K562 (cell line): ENCODE data around the gene NSG2. TPM values are rescaled to one million over a fixed set of nuclear protein-coding genes. Genes with fewer than 3 reads are reported as not detected.

Experiments used
- ATAC-seq: fragments of 200-7000 bp; cut with Tn5 transposase; 3 replicates; pipeline ENCODE4 v1.9.1; 2020; ENCODE audit warnings: moderate library complexity
- BruUV-seq: library from RNA; stranded (reverse); fragments of 400-500 nt; replicated peaks from 2 replicates; lab custom pipeline; 2021; lab: Mats Ljungman, UMichigan
- CTCF ChIA-PET: fragments of 300-600 bp; formaldehyde crosslinking; extraction: SDS; loops from one replicate; lab custom pipeline; 2021; ENCODE audit warnings: low intra/inter-chr PET ratio; lab: Yijun Ruan, JAX
- POLR2A ChIA-PET: fragments of 300-600, 350-650 bp; sonication (Branson Sonifier 250); formaldehyde crosslinking; extraction: SDS; loops from one replicate; lab custom pipeline; 2021; ENCODE audit warnings: antibody characterized with exemption, inconsistent platforms; lab: Yijun Ruan, JAX
- DNase-seq, 4 experiments: peaks; one replicate each; pipeline versions ENCODE4 v3.0.0 to v3.0.0-alpha.2; 2011 to 2018; ENCODE audit warnings: low spot score in 3 of 4, mixed read lengths in 3 of 4; ENCODE audit errors: extremely low read depth in 1 of 4
- FAIRE-seq: peaks from 2 replicates; lab custom pipeline; 2011; peaks lifted over from hg19 to GRCh38; lab: Jason Lieb, UNC
- H2AFZ ChIP-seq: 2 replicates; pipeline ENCODE4 v1.6.0; 2011; ENCODE audit warnings: low read depth, low read length, control low read depth, inconsistent platforms
- H3K27ac ChIP-seq: fragments of 200-600 bp; 3 replicates; pipeline ENCODE4 v1.8.0; 2011; ENCODE audit warnings: low read depth, mild to moderate bottlenecking, control low read depth, inconsistent platforms, low read length, moderate library complexity, mixed read lengths; ENCODE audit errors: extremely low read depth
- H3K27me3 ChIP-seq, 2 experiments: fragments of 300-600 bp in 1 of 2; 2 replicates in 1 of 2; 3 replicates in 1 of 2; pipeline versions ENCODE4 v1.6.0 to v1.8.0; 2011; ENCODE audit warnings: inconsistent platforms in 2 of 2, low read length in 2 of 2, mild to moderate bottlenecking in 1 of 2, mixed read lengths in 1 of 2, moderate library complexity in 1 of 2; ENCODE audit not compliant: control insufficient read depth in 2 of 2, insufficient read depth in 2 of 2
- H3K36me3 ChIP-seq: fragments of 300-600 bp; 3 replicates; pipeline ENCODE4 v1.8.0; 2011; ENCODE audit warnings: mild to moderate bottlenecking, low read length, inconsistent platforms; ENCODE audit not compliant: control insufficient read depth, insufficient read depth
- H3K4me1 ChIP-seq, 2 experiments: fragments of 200-600 bp in 1 of 2; replicated peaks in 1 of 2; 2 replicates in 1 of 2; 3 replicates in 1 of 2; pipeline versions ENCODE4 v1.5.1 to v1.8.0; 2011; ENCODE audit warnings: inconsistent platforms in 2 of 2, low read length in 2 of 2, mild to moderate bottlenecking in 1 of 2, mixed read lengths in 1 of 2, moderate library complexity in 1 of 2; ENCODE audit not compliant: control insufficient read depth in 2 of 2, insufficient read depth in 2 of 2
- H3K4me2 ChIP-seq: 2 replicates; pipeline ENCODE4 v1.6.1; 2011; ENCODE audit warnings: low read length, control low read depth, inconsistent platforms, mixed read lengths; ENCODE audit not compliant: insufficient read depth
- H3K4me3 ChIP-seq: fragments of 200-600 bp; sonication (generic), shearing (Covaris generic); 2 replicates; pipeline ENCODE4 v1.5.1; 2016; ENCODE audit warnings: control low read depth, inconsistent platforms
- H3K79me2 ChIP-seq: fragments of 200-600 bp; 3 replicates; pipeline ENCODE4 v1.8.0; 2011; ENCODE audit warnings: low read length, inconsistent platforms; ENCODE audit not compliant: control insufficient read depth, insufficient read depth
- H3K9ac ChIP-seq, 2 experiments: 2 replicates each; pipeline versions ENCODE4 v1.6.0 to v1.6.1; 2011; ENCODE audit warnings: low read depth in 2 of 2, low read length in 2 of 2, control low read depth in 1 of 2, inconsistent platforms in 1 of 2, mild to moderate bottlenecking in 1 of 2, mixed read lengths in 1 of 2; ENCODE audit not compliant: insufficient read depth in 1 of 2
- H3K9me1 ChIP-seq: one replicate; pipeline ENCODE4 v1.6.0; 2011; ENCODE audit warnings: inconsistent platforms, mild to moderate bottlenecking, low read length, moderate library complexity; ENCODE audit not compliant: control insufficient read depth, insufficient read depth
- H3K9me3 ChIP-seq: replicated peaks from 2 replicates; pipeline ENCODE4 v1.5.1; 2011; ENCODE audit warnings: low read depth, low read length, inconsistent platforms; ENCODE audit not compliant: control insufficient read depth, insufficient read depth
- H4K20me1 ChIP-seq: replicated peaks from 2 replicates; pipeline ENCODE4 v1.6.1; 2011; ENCODE audit warnings: low read length, inconsistent platforms, mixed read lengths; ENCODE audit not compliant: control insufficient read depth, insufficient read depth
- SP1 ChIP-seq: sonication (generic); formaldehyde crosslinking; IDR thresholded peaks from 2 replicates; pipeline ENCODE4 v1.8.1; 2022; ENCODE audit warnings: mild to moderate bottlenecking, missing genetic modification reagents
- WGBS: fragments of 100-300 bp; shearing (Covaris generic); methylation state at CpG from one replicate; pipeline ENCODE4 v1.1.6; 2016; ENCODE audit warnings: low coverage, mixed read lengths; ENCODE audit not compliant: insufficient coverage; ENCODE audit errors: missing lambda C conversion rate; 5-methylcytosine and 5-hydroxymethylcytosine counted together
- in situ Hi-C: fragments of 300-500 bp; cut with MboI; formaldehyde crosslinking; loops from 4 replicates; pipeline ENCODE4 v1.15.0; 2018; ENCODE audit warnings: inconsistent platforms, mixed read lengths
- intact Hi-C: fragments of 100-400 bp; cut with micrococcal nuclease; formaldehyde crosslinking; loops from 2 replicates; pipeline ENCODE4 v1.14.2; 2022
- polyA plus RNA-seq, 8 experiments: library from polyadenylated mRNA; depleted of rRNA in 4 of 8; stranded (reverse) in 5 of 8; unstranded in 3 of 8; fragments of >200 nt; fragmentation: Nextera tagmentation in 2 of 8; fragmentation: Illumina TruSeq in 1 of 8; extraction: Ambion mirVana in 2 of 8; extraction: Trizol in 1 of 8; gene quantifications; 2 replicates each; pipeline versions ENCODE4 v1.2.1 to v1.2.3, GENCODE V29; 2011 to 2014; ENCODE audit warnings: inconsistent platforms in 1 of 8, missing spikeins in 1 of 8
- total RNA-seq, 7 experiments: library from RNA; depleted of rRNA in 6 of 7; stranded (reverse); fragments of >200 nt in 6 of 7; fragmentation: Illumina TruSeq in 2 of 7; extraction: Trizol in 2 of 7; gene quantifications; 2 replicates each; pipeline versions ENCODE4 v1.2.1 to v1.2.3, GENCODE V29; 2011 to 2021; ENCODE audit warnings: low replicate concordance in 1 of 7
- TF ChIP-seq, protein P1 (sequence below): fragments of 250-450 bp; sonication (Bioruptor Pico); IDR thresholded peaks from 2 replicates; pipeline ENCODE4 v1.5.0; 2021
- TF ChIP-seq, protein P2 (sequence below): sonication (generic); formaldehyde crosslinking; IDR thresholded peaks from 2 replicates; pipeline ENCODE4 v1.8.0; 2022; ENCODE audit warnings: mild to moderate bottlenecking, missing genetic modification reagents

Gene NSG2
- total and polyA plus RNA-seq, 9 of the 15 experiments (the other 6 are each of a cell fraction or from before 2014, with no cell fraction given): not detected

DNA sequence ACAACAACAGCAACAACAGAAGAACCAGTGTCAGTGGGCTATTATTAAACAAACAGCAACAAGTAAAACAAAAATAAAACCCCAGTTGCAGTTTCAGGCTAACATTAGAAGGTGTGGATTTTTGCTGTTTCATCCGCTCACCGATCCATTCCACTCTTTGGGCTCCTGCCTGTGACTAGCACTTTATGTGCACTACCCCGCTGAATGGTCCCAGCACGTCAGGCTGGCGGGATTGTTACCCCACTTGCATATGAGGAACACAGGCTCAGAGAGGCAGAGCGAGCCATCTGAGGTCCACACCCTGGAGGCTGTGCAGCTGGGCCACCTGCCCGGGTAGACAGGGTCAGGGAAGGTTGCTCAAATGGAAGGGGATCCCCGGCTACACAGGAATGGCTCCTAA is 26.0 kb downstream of the NSG2 start:
- H3K9me3 ChIP-seq: no peaks in the 10 kb centered on the region
- BruUV-seq: no TSS peak
- no peaks in the 10 kb centered on the region for H3K9me1 ChIP-seq
- H3K27me3 ChIP-seq: peaks cover 3 to 42% of the 10 kb centered on the region in 2 experiments; a peak in 4 of 5 replicates
- intact Hi-C loops: no loop called here
- whole genome bisulfite sequencing: 0% methylated on average over 8 of the region's 8 CpGs
- FAIRE-seq: no peak
- no peak overlapping the region for H3K4me2 ChIP-seq
- TF ChIP-seq, protein P1, sequence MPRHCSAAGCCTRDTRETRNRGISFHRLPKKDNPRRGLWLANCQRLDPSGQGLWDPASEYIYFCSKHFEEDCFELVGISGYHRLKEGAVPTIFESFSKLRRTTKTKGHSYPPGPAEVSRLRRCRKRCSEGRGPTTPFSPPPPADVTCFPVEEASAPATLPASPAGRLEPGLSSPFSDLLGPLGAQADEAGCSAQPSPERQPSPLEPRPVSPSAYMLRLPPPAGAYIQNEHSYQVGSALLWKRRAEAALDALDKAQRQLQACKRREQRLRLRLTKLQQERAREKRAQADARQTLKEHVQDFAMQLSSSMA: no peak
- no peak for TF ChIP-seq SP1 (CRISPR knock-in tag)
- TF ChIP-seq, protein P2, sequence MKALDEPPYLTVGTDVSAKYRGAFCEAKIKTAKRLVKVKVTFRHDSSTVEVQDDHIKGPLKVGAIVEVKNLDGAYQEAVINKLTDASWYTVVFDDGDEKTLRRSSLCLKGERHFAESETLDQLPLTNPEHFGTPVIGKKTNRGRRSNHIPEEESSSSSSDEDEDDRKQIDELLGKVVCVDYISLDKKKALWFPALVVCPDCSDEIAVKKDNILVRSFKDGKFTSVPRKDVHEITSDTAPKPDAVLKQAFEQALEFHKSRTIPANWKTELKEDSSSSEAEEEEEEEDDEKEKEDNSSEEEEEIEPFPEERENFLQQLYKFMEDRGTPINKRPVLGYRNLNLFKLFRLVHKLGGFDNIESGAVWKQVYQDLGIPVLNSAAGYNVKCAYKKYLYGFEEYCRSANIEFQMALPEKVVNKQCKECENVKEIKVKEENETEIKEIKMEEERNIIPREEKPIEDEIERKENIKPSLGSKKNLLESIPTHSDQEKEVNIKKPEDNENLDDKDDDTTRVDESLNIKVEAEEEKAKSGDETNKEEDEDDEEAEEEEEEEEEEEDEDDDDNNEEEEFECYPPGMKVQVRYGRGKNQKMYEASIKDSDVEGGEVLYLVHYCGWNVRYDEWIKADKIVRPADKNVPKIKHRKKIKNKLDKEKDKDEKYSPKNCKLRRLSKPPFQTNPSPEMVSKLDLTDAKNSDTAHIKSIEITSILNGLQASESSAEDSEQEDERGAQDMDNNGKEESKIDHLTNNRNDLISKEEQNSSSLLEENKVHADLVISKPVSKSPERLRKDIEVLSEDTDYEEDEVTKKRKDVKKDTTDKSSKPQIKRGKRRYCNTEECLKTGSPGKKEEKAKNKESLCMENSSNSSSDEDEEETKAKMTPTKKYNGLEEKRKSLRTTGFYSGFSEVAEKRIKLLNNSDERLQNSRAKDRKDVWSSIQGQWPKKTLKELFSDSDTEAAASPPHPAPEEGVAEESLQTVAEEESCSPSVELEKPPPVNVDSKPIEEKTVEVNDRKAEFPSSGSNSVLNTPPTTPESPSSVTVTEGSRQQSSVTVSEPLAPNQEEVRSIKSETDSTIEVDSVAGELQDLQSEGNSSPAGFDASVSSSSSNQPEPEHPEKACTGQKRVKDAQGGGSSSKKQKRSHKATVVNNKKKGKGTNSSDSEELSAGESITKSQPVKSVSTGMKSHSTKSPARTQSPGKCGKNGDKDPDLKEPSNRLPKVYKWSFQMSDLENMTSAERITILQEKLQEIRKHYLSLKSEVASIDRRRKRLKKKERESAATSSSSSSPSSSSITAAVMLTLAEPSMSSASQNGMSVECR (CRISPR knock-in tag): no peak
- H4K20me1 ChIP-seq: no peaks in the 10 kb centered on the region
- ChIA-PET CTCF (no interaction called here), POLR2A (no interaction called here)
- no peaks in the 10 kb centered on the region for H3K79me2 ChIP-seq
- H3K36me3 ChIP-seq: no peaks in the 10 kb centered on the region
- H2AFZ ChIP-seq: no peak overlapping the region
- in situ Hi-C loops: no loop called here
- no peak overlapping the region for H3K4me3 ChIP-seq
- no peak for ATAC-seq
- H3K4me1 ChIP-seq: no peaks in the 10 kb centered on the region; a peak in 1 of 5 replicates
- H3K9ac ChIP-seq: no peak overlapping the region
- no peak for DNase-seq
- H3K27ac ChIP-seq: no peak overlapping the region
